Retina (tissue), 1 donor: Measurements from ENCODE around the gene PIR.
A peak's percentile ranks its signal among the peaks of the same experiment; 100 is the strongest.

Experiments
- DNase-seq: peaks from one replicate; pipeline ENCODE4 v3.0.0-alpha.2; 2016

Gene PIR

GRCh38 chrX:15343075-15343476 is 150.1 kb downstream of the PIR start:
- no peak for DNase-seq

GRCh38 chrX:15340867-15341266 is 152.3 kb downstream of the PIR start:
- no peak for DNase-seq

GRCh38 chrX:15336023-15336413 is 157.1 kb downstream of the PIR start:
- DNase-seq, result no peak

DNA sequence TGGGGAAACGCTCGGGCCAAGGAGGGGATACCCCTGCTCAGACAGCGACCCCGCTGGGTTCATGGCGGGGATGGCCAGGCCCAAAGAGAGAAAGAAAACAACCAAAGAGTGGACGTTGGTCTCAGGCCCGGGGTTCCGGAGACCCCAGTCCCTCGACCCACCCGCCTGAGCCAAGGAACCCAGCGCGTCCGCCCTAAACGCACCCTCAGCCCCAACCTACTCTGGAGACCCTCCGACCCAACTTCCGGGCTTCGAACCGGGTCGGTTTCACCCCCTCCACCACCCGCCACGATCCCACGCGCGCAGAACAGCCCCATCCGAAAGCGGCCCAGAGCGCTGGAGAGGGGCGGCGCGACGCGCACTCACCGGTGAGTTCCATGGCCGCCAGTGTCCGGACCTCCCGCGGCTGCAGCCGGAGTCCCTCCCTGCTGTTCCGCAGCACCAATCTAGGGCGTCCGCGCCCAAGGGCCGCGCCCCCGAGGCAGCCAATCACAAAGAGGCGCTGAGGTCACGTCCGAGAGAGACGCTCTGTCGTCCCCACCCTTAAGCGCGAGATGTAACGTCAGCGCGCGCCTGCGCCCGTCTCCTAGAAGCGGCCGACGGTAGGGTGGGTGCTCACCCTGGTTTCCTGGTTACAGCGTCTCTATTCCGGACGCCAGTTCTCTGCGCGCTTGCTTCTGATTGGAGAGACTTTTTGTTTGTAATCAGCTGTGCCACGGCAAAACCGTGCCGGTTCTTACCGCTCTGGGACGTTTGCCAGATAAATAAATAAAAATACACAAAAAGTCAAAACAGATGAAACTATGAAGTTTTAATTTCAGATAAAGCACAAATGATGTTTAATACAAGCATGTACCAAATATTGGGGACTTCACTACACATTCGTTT is 157.8 kb downstream of the PIR start, which contains the start of gene PIGA:
TSS of gene PIGA (minus strand) at position 389 of the 888 bp plus-strand sequence. CDS start 3,593 bp downstream, outside the sequence.
- peak; percentile 90 for DNase-seq
